Keratinocyte (primary cell): ENCODE measurements around the gene GALNT2.

Experiments
- CTCF ChIP-seq, 3 experiments: IDR thresholded peaks in 1 of 3; conservative IDR thresholded peaks in 1 of 3; optimal IDR thresholded peaks in 1 of 3; 2 replicates in 2 of 3; 3 replicates in 1 of 3; pipeline versions ENCODE3 to v1.5.1; 2011; ENCODE audit warnings: low read length in 3 of 3, mild to moderate bottlenecking in 3 of 3, moderate library complexity in 2 of 3, control low read depth in 1 of 3, inconsistent platforms in 1 of 3; ENCODE audit not compliant: insufficient read depth in 2 of 3; ENCODE audit errors: extremely low read depth in 1 of 3
- EZH2 ChIP-seq: IDR thresholded peaks from one replicate; pipeline ENCODE4 v1.6.1; 2012; ENCODE audit warnings: inconsistent platforms, mild to moderate bottlenecking, low read length, moderate library complexity

- TF ChIP-seq CTCF (optimal IDR thresholded peaks at IDR 0.05 in 1 of 3, IDR thresholded peaks at IDR 0.05 in 1 of 3, conservative IDR thresholded peaks at IDR 0.05 in 1 of 3; ENCODE audit: extremely low read depth in 1 of 3, insufficient read depth in 2 of 3, low read length in 3 of 3) (no peak), EZH2 (no peak)
Observed at GRCh38 chr1:230206207-230206606, 139.2 kb downstream of the GALNT2 start.
